GM11168 (cell line): ENCODE measurements around the gene PLA2G2C.

Experiments used
- in situ Hi-C: fragments of 300-500 bp; cut with MboI; formaldehyde crosslinking; loops from one replicate; pipeline ENCODE4 v1.12.0; 2022; ENCODE audit warnings: low sequenced_read_pairs; ENCODE audit not compliant: unreplicated experiment

Gene PLA2G2C

GRCh38 chr1:20187813-20188454, 1.6 kb upstream of the PLA2G2C start:
- in situ Hi-C loops: no loop called here

GRCh38 chr1:20187103-20187812, 940 bp upstream of the PLA2G2C start:
- in situ Hi-C loops: no loop called here

- in situ Hi-C loops: no loop called here
These were observed 1.1 kb downstream of the PLA2G2C start for GRCh38 chr1:20184997-20185833.

- in situ Hi-C loops: no loop called here
These were observed 1.8 kb downstream of the PLA2G2C start for GRCh38 chr1:20184481-20184900.

GRCh38 chr1:20183616-20184271, 2.6 kb downstream of the PLA2G2C start:
- in situ Hi-C loops: no loop called here

GRCh38 chr1:20183035-20183434, 3.3 kb downstream of the PLA2G2C start:
- in situ Hi-C loops: no loop called here

DNA sequence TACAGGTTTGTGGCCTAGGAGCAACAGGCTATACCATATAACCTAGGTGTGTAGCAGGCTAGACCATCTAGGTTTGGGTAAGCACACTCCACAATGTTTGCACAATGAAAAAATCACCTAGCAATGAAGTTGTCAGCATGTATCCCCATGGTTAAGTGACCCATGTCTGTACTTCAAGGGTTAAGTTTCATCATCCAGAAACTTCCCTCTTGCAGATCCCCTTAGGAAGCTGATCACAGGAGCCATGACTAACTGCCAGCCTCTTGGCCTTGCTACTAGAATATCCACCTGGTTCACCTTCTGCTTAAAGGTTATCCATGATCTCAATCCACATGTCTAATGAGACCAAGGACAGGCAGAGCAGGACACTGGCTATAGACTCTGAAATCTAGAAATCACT, 3.9 kb downstream of the PLA2G2C start:
- in situ Hi-C loops: no loop called here

GRCh38 chr1:20180844-20181207, 5.5 kb downstream of the PLA2G2C start:
- in situ Hi-C loops: no loop called here

GRCh38 chr1:20180129-20180843, 6.0 kb downstream of the PLA2G2C start:
- in situ Hi-C loops: no loop called here

DNA sequence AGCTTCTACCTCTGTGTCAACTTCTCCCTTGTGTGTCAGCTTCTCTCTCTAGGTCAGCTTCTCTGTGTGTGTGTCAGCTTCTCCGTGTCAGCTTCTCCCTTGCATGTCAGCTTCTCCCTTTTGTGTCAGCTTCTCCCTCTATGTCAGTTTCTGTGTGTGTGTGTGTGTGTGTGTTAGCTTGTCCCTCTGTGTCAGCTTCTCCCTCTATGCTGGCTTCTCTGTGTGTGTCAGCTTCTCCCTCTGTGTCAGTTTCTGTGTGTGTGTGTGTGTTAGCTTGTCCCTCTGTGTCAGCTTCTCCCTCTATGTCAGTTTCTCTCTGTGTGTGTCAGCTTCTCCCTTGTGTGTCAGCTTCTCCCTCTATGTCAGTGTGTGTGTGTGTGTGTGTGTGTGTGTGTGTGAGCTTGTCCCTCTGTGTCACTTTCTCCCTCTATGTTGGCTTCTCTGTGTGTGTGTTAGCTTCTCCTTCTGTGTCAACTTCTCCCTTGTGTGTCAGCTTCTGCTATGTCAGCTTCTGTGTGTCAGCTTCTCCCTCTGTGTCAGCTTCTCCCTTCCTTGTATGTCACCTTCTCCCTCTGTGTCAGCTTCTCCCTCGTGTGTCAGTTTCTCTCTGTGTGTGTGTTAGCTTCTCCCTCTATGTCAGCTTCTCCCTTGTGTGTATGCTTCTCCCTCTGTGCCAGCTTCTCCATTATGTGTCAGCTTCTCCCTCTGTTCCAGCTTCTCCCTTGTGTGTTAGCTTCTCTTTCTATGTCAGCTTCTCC, 6.8 kb downstream of the PLA2G2C start:
- in situ Hi-C loops: no loop called here

DNA sequence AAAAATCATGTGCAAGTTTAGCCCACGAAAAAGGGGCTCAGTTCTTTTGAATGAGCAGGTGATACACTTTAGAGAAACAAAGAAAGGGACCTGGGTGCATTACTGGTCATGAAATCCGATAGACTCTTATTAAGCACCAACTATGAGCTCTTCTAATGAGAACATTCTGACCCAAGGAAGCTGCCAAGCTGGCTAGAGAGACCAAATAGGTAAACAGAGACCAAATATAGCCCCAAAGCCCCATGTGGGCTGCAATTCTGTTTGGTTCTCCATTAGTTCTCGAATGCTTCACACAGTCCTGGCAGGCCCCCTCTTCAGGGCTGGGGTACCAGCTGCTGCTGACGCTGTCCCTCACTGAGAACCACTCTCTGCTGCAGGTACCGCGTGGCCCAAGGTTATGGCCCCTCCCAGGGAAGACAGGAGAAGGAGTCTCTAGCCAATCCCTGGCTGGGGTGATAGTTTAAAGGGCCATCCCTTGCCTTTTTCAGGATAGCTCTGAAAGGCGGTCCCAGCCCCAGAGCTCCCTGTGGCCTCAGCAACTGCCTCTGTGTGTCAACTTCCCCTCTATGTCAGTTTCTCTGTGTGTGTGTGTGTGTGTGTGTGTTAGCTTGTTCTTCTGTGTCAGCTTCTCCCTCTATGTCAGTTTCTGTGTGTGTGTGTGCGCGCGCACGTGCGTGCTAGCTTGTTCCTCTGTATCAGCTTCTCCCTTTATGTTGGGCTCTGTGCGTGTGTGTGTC, 7.5 kb downstream of the PLA2G2C start:
- in situ Hi-C loops: no loop called here

GRCh38 chr1:20174937-20175666, 11.2 kb downstream of the PLA2G2C start:
- in situ Hi-C loops: no loop called here

- in situ Hi-C loops: no loop called here
These were observed 14.2 kb downstream of the PLA2G2C start for GRCh38 chr1:20172033-20172590.

GRCh38 chr1:20169932-20170331, 16.4 kb downstream of the PLA2G2C start:
- in situ Hi-C loops: no loop called here

- in situ Hi-C loops: no loop called here
These were observed 17.5 kb downstream of the PLA2G2C start for GRCh38 chr1:20168564-20169491.

GRCh38 chr1:20167126-20167525, 19.2 kb downstream of the PLA2G2C start:
- in situ Hi-C loops: no loop called here

DNA sequence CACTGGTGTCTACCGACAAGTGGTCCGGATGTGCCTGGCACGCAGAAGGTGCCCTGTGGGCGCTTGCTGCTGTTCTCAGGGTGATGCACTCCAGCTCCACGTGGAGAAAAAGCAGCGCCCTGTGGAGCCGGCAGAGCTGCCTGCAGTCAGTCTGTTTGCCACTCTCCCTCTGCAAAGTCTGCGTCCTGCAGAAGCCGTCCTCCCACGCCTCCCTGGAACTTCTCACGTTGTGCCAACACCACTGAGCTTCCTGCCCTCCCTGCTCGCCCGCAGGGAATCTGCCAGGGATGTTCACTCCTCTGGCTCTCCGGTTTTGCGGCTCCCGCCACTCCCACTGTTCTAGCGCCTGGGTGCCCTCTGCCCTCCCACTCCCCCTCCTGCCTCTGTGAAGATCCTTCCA, 20.3 kb downstream of the PLA2G2C start:
- in situ Hi-C loops: no loop called here
